GM23338 (cell line): ENCODE data around the gene DENND4C. TPM values are rescaled to one million over a fixed set of nuclear protein-coding genes. Genes with fewer than 3 reads are reported as not detected.
"Not testable (repeated sequence)": the region's sequence is repeated elsewhere in the genome, so short reads cannot be mapped to it uniquely, and the experiment has no call there.

Experiments used
- ATAC-seq: fragments of 200-7000 bp; cut with Tn5 transposase; 3 replicates; pipeline ENCODE4 v1.9.1; 2020
- DNase-seq: peaks from one replicate; pipeline ENCODE4 v3.0.0-alpha.2; 2015; ENCODE audit warnings: low spot score
- H2AFZ ChIP-seq: fragments of 200-600 bp; sonication (generic); 2 replicates; pipeline ENCODE4 v1.8.0; 2016; ENCODE audit warnings: antibody characterized with exemption, mild to moderate bottlenecking, moderate library complexity
- H3F3A ChIP-seq: fragments of 200-600 bp; sonication (generic); replicated peaks from 2 replicates; pipeline ENCODE4 v1.8.0; 2017; ENCODE audit warnings: antibody characterized with exemption, mixed run types, low read depth
- H3K27ac ChIP-seq: fragments of 200-600 bp; sonication (generic); 2 replicates; pipeline ENCODE4 v1.6.1; 2016; ENCODE audit warnings: low read depth
- H3K27me3 ChIP-seq: fragments of 200-600 bp; sonication (generic); 2 replicates; pipeline ENCODE4 v1.8.0; 2016; ENCODE audit warnings: mild to moderate bottlenecking, mixed run types, moderate library complexity; ENCODE audit not compliant: insufficient read depth
- H3K36me3 ChIP-seq: fragments of 200-600 bp; sonication (generic); 2 replicates; pipeline ENCODE4 v1.8.0; 2016; ENCODE audit warnings: mild to moderate bottlenecking; ENCODE audit not compliant: insufficient read depth
- H3K4me1 ChIP-seq: fragments of 200-600 bp; sonication (generic); 2 replicates; pipeline ENCODE4 v1.8.0; 2016; ENCODE audit warnings: mild to moderate bottlenecking, moderate library complexity; ENCODE audit not compliant: insufficient read depth
- H3K4me2 ChIP-seq: fragments of 200-600 bp; sonication (generic); 2 replicates; pipeline ENCODE4 v1.7.1; 2017; ENCODE audit warnings: mixed run types
- H3K4me3 ChIP-seq: fragments of 200-600 bp; sonication (generic); 2 replicates; pipeline ENCODE4 v1.6.1; 2016; ENCODE audit warnings: mixed run types
- H3K79me2 ChIP-seq: fragments of 200-600 bp; sonication (generic); replicated peaks from 2 replicates; pipeline ENCODE4 v1.8.0; 2017; ENCODE audit warnings: mild to moderate bottlenecking; ENCODE audit not compliant: insufficient read depth
- H3K9me2 ChIP-seq: fragments of 200-600 bp; sonication (generic); 2 replicates; pipeline ENCODE4 v1.8.0; 2017; ENCODE audit not compliant: insufficient read depth
- H4K20me1 ChIP-seq: fragments of 200-600 bp; sonication (generic); replicated peaks from 2 replicates; pipeline ENCODE4 v1.8.0; 2017; ENCODE audit warnings: mild to moderate bottlenecking; ENCODE audit not compliant: insufficient read depth
- H3K27ac Mint-ChIP-seq: 2 replicates; pipeline ENCODE4 v1.8.0; 2020; ENCODE audit warnings: inconsistent platforms, mild to moderate bottlenecking, moderate library complexity, mixed read lengths
- H3K27me3 Mint-ChIP-seq: 3 replicates; pipeline ENCODE4 v1.8.0; 2022; ENCODE audit warnings: low read depth, mild to moderate bottlenecking, moderate library complexity, mixed read lengths, inconsistent platforms; ENCODE audit not compliant: insufficient read depth, poor library complexity
- H3K36me3 Mint-ChIP-seq: 3 replicates; pipeline ENCODE4 v1.8.0; 2021; ENCODE audit warnings: low read depth, mild to moderate bottlenecking, inconsistent platforms, moderate library complexity, mixed read lengths
- H3K4me1 Mint-ChIP-seq: 3 replicates; pipeline ENCODE4 v1.8.0; 2020; ENCODE audit warnings: mild to moderate bottlenecking, inconsistent platforms, mixed read lengths
- H3K4me3 Mint-ChIP-seq: 3 replicates; pipeline ENCODE4 v1.8.0; 2021; ENCODE audit warnings: moderate library complexity, mild to moderate bottlenecking, inconsistent platforms, mixed read lengths
- H3K9me3 Mint-ChIP-seq: 3 replicates; pipeline ENCODE4 v1.8.0; 2020; ENCODE audit warnings: moderate library complexity, mild to moderate bottlenecking, inconsistent platforms, mixed read lengths
- ZNF462 ChIP-seq: fragments of 250-450 bp; sonication (Bioruptor Pico); IDR thresholded peaks from 2 replicates; pipeline ENCODE4 v1.5.0; 2020; ENCODE audit warnings: mild to moderate bottlenecking, moderate library complexity
- polyA plus RNA-seq: library from polyadenylated mRNA; unstranded; fragments of >200 nt; fragmentation: Nextera tagmentation; extraction: Ambion mirVana; gene quantifications from 2 replicates; pipeline ENCODE4 v1.2.1, GENCODE V29; 2016
- total RNA-seq: library from RNA; depleted of rRNA; stranded (reverse); fragments of >200 nt; shearing (Covaris generic); gene quantifications from 2 replicates; pipeline ENCODE4 v1.2.3, GENCODE V29; 2014
- TF ChIP-seq, protein P1 (sequence below), 2 experiments: fragments of 200-600 bp in 1 of 2; sonication (generic) in 1 of 2; conservative IDR thresholded peaks; 2 replicates each; pipeline versions ENCODE4 v1.5.1 to v1.6.1; 2016 to 2017; ENCODE audit warnings: antibody characterized with exemption in 2 of 2, low read depth in 2 of 2, mild to moderate bottlenecking in 2 of 2, moderate library complexity in 1 of 2

The DENND4C gene
- total and polyA plus RNA-seq, 2 experiments from 2014 or later: 6.4 to 30.8 TPM

DNA sequence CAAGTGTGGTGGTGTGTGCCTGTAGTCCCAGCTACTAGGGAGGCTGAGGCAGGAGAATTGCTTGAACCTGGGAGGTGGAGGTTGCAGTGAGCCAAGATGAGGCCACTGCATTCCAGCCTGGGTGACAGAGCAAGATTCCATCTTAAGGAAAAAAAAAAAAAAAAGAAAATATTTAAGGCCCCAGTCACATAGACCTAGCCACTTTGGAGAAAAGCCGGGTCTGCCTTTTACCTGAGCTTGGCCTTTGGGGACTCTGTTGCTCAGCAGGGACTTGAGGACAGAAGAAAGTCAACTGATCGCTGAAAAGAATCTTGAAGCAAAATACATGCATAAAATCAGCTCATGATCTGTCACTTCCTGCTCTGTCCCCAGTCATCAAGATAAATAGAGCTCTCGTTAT is 183.0 kb downstream of the DENND4C start:
- H3K4me3 ChIP-seq, ATAC-seq, H3K27me3 ChIP-seq, H3K9me2 ChIP-seq, H3K9me3 Mint-ChIP-seq, H3K4me3 Mint-ChIP-seq, H3K27me3 Mint-ChIP-seq, DNase-seq, H3K4me2 ChIP-seq, H3F3A ChIP-seq, H3K36me3 ChIP-seq, H4K20me1 ChIP-seq, H2AFZ ChIP-seq, H3K27ac Mint-ChIP-seq, H3K27ac ChIP-seq: not testable (repeated sequence)
- Histone ChIP-seq H3K4me1 (peaks cover 21% of the 10 kb centered on the region), H3K79me2 (peaks cover 54% of the 10 kb centered on the region)
- H3K36me3 Mint-ChIP-seq: peaks cover 20% of the 10 kb centered on the region
- H3K4me1 Mint-ChIP-seq: peaks cover 16% of the 10 kb centered on the region

DNA sequence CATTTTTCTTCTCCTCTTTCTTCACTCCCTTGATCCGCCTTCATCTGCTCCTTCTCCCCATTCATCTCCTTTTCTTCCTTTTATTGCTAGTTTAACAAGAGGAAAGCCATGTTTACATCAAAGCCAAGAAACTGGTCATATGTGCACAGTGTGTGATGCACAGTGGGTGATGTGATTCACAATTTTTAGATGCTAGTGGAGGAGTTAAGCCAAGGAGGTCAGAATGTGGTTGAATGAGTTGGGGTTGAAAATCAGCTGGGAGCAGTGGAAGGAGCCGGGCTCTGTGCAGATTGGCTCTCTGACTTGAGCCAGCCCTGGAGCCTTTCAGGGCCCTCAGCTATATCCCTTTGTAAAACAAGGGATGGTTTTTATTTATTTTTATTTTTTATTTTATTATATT is 185.7 kb downstream of the DENND4C start:
- Mint-ChIP-seq H3K9me3 (no peaks in the 10 kb centered on the region; the same call in 1 of the 3 replicates), H3K36me3 (peaks cover 23% of the 10 kb centered on the region), H3K27me3 (no peaks in the 10 kb centered on the region), H3K4me3 (no peak overlapping the region), H3K27ac (no peak overlapping the region), H3K4me1 (peaks cover 7% of the 10 kb centered on the region)
- ATAC-seq: no peak
- H3K4me1 ChIP-seq: peaks cover 12% of the 10 kb centered on the region
- no peak overlapping the region for H3K4me3 ChIP-seq
- no peaks in the 10 kb centered on the region for H3K27me3 ChIP-seq
- no peak for DNase-seq
- H2AFZ ChIP-seq: no peak overlapping the region
- H3K79me2 ChIP-seq: peaks cover 42% of the 10 kb centered on the region
- 0 out of 2 replicates have a peak, but pooled peaks cover 2% of the 10 kb centered on the region for H4K20me1 ChIP-seq
- no peaks in the 10 kb centered on the region for H3K9me2 ChIP-seq
- H3K36me3 ChIP-seq: peaks cover 9% of the 10 kb centered on the region
- no peak for TF ChIP-seq ZNF462 (CRISPR knock-in tag)
- TF ChIP-seq, protein P1, sequence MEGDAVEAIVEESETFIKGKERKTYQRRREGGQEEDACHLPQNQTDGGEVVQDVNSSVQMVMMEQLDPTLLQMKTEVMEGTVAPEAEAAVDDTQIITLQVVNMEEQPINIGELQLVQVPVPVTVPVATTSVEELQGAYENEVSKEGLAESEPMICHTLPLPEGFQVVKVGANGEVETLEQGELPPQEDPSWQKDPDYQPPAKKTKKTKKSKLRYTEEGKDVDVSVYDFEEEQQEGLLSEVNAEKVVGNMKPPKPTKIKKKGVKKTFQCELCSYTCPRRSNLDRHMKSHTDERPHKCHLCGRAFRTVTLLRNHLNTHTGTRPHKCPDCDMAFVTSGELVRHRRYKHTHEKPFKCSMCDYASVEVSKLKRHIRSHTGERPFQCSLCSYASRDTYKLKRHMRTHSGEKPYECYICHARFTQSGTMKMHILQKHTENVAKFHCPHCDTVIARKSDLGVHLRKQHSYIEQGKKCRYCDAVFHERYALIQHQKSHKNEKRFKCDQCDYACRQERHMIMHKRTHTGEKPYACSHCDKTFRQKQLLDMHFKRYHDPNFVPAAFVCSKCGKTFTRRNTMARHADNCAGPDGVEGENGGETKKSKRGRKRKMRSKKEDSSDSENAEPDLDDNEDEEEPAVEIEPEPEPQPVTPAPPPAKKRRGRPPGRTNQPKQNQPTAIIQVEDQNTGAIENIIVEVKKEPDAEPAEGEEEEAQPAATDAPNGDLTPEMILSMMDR (conservative IDR thresholded peaks at IDR 0.05; ENCODE audit: low read depth in 2 of 2): no peak
- H3K27ac ChIP-seq: no peak overlapping the region
- no peak overlapping the region for H3K4me2 ChIP-seq
- H3F3A ChIP-seq: no peaks in the 10 kb centered on the region
